HG03520 (cell line): ENCODE measurements around the gene CPLX4.

ENCODE experiments used
- ATAC-seq: cut with Tn5 transposase; IDR thresholded peaks from one replicate; pipeline ENCODE4 v1.9.1; 2021; ENCODE audit warnings: mild to moderate bottlenecking, moderate library complexity; ENCODE audit not compliant: unreplicated experiment

CPLX4 gene

GRCh38 chr18:59318460-59319050 is at the start of gene CPLX4:
Gene CPLX4 (minus strand): TSS chr18:59318649. CDS start chr18:59318462, 187 bp downstream.
- ATAC-seq = no peak

DNA sequence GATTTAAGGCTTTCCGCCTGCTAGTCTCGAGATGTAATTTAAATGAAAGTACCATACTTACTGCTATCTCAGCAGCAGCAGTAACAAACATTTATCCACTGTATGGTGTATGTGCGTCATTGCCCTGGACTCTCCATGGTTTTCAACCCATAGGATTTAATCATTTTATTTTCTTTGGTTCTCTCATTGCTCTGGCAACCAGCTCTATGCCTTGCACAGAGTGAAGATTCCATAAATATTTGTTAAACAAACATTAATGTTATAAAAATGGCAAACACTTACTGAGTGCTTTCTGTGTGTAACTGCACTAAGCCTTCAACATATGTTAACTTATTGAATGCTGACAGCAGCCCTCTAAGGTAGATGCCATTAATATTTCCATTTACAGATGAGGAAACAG is 41.9 kb upstream of the CPLX4 start:
- no peak for ATAC-seq

DNA sequence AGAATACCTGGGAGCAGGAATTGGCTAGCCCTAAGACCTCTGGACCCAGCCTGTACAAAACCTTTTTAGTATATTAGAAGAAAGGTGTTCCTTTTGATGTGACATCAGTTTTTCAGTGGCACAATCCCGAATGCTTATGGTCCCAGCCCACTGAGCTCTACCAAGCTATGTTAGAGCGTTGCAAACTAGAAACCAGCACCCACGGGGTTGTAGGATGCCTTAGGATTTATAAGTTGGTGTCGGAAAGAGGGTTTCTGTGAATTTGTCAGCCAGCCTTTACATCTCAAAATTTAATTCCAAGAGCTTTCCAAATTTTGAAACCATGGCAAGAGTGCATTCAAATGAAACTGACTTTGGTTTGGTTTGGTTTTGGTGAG is 41.1 kb upstream of the CPLX4 start:
- peak; percentile 11 for ATAC-seq

GRCh38 chr18:59358712-59359575 is 40.5 kb upstream of the CPLX4 start, which contains the start of gene LMAN1:
Gene LMAN1 (minus strand): TSS chr18:59359265. CDS start chr18:59359244, 21 bp downstream.
- peak; percentile 90 for ATAC-seq

GRCh38 chr18:59358414-59358711 is 39.9 kb upstream of the CPLX4 start:
- no peak for ATAC-seq

GRCh38 chr18:59357928-59358327 is 39.5 kb upstream of the CPLX4 start:
- ATAC-seq = no peak

GRCh38 chr18:59354731-59355130 is 36.3 kb upstream of the CPLX4 start:
- no peak for ATAC-seq

GRCh38 chr18:59353079-59353680 is 34.7 kb upstream of the CPLX4 start:
- ATAC-seq = no peak

DNA sequence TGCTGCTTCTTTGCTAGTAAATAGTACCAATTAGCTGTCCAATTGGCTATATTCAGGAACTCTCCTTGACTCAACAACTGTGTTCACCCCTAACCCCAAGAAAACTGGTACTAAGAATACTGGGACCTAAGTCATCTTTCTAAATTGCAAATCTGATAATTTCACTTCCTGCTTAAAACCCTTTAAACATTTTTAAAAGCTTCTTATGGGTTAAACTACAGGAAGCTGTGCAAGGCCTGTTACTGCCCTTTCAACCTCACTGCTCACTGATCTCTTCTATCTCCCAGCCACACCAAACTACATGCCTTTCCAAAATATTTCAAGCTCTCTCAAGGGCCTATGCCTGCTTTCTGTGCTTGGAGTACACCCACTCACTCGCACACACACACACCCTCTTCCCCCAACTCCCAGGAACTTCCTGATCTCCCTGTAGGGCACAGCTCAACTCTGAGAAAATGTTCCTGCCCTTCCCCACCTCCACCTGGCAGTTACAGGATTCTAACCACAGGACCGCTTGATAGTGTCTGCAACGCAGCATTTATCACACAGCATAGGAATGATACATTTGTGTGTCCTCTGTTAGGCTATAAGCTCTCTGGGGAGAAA is 33.9 kb upstream of the CPLX4 start:
- no peak for ATAC-seq

DNA sequence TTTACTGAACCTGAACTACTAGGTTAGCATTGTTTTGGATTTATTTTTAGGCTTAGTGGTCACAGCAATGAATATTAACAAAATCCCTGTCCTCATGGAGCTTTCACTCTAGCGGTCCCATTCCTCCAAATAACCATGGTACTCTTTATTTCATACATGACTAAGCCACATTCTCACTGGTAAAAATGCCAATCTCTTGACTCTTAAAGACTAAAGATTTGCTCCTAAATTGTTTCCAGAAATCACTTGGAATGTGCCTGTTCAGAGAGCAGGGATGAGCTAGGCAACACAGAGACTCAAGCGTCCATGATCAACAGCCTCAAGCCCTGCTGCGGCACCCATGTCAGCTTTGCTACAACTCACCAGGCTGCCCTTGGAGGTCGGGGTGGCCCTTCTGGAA is 27.1 kb upstream of the CPLX4 start:
- no peak for ATAC-seq

- ATAC-seq = no peak
These were observed 26.5 kb upstream of the CPLX4 start for GRCh38 chr18:59344996-59345395.

GRCh38 chr18:59343926-59344325 is 25.5 kb upstream of the CPLX4 start:
- ATAC-seq = no peak

GRCh38 chr18:59340817-59341216 is 22.4 kb upstream of the CPLX4 start:
- ATAC-seq = no peak

DNA sequence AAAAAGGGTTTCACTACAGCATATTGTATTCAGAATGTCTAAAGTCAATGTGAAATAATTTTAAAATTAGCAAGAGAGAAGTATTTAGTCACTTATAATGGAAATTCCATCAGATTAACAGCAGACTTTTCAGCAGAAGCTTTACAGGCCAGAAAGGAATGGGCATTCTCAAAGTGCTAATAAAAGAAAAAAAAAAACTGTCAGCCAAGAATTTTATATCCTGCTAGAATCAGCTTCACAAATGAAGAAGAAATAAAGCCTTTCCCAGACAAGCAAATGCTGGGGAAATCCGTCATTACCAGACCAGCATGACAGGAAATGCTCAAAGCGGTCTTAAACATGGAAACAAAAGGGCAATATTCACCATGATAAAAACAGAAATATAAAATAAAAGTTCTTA is 21.9 kb upstream of the CPLX4 start:
- ATAC-seq = no peak

DNA sequence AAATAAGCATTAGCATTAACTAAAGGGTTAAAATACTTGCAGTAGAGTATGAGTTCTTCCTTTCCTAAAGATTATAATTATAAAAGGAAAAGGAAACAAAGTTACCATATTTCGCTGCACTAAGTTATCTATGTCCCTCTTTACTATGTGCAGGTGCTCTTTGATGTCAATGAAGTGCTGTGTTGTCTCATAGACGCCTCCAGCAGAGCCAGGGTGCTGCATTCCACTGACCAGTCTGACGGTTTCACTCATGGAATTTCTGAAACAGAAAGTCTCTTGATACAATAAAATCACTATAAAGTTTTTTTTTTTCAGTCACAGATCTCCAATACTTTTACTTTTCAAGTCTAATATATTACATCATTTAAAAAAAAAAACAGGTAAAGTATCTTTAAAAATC is 14.5 kb upstream of the CPLX4 start:
- no peak for ATAC-seq

- no peak for ATAC-seq
These were observed 10.2 kb upstream of the CPLX4 start for GRCh38 chr18:59328683-59329082.

DNA sequence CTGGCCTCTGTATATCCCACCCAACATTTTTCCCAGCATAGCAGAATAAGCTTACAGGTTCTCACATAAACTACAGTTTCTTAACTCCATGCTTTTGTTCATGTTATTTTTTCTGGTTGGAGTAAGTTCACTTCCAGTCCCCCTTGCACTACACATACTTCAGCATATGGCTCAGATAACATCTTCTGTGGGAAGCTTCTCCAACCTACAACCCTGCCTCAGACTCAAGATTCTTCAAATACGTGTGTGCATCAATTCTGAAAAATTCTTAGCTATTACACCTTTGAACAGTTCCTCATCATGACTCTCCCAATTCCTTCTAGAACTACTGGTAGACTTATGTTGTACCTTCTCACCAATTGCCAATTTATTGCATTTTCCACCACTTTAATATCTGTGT is 7.5 kb upstream of the CPLX4 start:
- ATAC-seq = no peak

DNA sequence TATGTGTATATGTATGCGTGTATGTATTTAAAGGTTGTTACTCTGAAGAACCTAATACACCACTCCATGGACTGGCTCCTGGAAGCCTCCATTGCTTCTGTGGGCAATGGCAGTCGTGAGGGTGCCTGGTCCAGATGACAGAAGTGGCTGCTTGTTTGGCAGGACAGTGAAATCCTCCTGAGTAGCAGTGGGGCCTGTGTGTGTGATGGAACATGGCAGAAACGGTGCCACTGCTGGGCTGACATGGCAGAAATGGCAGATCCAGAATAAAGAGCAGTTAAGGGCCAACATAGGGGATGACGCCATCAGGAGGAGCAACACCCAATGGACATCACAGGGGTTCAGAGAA is 6.1 kb upstream of the CPLX4 start:
- ATAC-seq = no peak

DNA sequence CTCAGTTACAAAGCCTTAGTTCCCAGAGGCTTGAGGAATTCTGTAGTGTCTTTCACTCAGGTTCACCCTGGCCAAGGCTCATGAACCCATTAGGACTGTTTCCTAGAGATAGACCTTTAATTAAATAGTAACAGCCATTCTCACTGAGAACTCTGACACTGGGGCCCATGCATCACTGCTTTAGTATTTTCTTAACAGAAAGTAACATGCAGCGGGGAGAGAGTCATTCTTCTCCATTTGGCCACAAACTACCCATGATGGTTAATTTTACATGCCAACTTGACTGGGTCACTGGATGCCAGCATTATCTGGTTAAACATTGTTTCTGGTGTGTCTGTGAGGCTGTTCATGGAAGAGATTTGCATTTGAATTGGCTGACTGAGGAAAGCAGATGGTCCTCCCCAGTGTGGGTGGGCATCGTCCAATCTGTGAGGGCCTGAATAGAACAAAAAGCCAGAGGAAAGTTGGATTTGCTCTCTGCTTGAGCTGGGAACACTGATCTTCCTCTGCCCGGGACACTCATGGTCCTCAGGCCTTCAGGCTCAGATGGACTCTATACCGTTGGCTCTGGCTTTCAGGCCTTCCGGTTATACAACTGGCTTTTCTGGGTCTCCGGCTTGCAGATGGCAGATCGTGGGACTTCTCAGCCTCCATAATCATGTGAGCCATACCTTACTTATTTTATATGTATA is 5.6 kb upstream of the CPLX4 start:
- no peak for ATAC-seq

GRCh38 chr18:59311631-59312030 is 6.8 kb downstream of the CPLX4 start:
- no peak for ATAC-seq

GRCh38 chr18:59308938-59309260 is 9.6 kb downstream of the CPLX4 start:
- no peak for ATAC-seq
